NAMALWA (cell line): ENCODE measurements around the gene OLFM1.
"Not testable (repeated sequence)": the region's sequence is repeated elsewhere in the genome, so short reads cannot be mapped to it uniquely, and the experiment has no call there.

ENCODE experiments used
- DNase-seq: peaks from one replicate; pipeline ENCODE4 v3.0.0-alpha.2; 2015; ENCODE audit warnings: low spot score

Gene OLFM1

DNA sequence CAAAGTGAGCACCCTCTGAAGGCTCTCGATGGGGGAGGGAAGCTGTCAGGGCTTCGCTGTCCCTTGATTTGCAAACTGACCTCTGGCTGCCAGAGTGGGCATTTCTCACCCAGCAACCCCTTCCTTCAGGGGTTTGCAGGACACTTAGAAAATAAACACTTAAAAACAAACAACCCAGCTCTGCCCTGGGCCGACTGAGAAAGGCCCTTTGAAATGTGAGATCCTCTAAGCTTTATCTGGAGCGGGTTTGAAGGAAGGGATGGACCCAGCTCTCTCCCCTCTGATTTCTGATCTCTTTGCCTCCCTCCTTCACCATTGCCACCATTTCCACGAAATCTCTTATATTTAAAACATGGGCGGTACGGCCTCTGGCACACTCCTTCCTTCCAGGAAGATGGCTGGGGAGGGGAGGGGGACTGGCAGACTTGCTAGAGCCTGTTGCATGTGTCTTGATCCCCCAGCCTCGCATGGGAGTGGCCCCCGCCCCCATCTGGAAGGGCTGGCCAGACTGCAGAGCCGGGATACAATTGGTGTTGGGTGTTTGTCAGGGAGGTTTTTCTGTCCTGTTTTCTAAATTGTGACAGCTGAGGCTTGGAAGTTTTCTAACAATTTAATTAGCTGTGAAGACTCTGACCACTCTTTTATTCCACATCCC lies 20.2 kb downstream of the OLFM1 start:
- no peak for DNase-seq

DNA sequence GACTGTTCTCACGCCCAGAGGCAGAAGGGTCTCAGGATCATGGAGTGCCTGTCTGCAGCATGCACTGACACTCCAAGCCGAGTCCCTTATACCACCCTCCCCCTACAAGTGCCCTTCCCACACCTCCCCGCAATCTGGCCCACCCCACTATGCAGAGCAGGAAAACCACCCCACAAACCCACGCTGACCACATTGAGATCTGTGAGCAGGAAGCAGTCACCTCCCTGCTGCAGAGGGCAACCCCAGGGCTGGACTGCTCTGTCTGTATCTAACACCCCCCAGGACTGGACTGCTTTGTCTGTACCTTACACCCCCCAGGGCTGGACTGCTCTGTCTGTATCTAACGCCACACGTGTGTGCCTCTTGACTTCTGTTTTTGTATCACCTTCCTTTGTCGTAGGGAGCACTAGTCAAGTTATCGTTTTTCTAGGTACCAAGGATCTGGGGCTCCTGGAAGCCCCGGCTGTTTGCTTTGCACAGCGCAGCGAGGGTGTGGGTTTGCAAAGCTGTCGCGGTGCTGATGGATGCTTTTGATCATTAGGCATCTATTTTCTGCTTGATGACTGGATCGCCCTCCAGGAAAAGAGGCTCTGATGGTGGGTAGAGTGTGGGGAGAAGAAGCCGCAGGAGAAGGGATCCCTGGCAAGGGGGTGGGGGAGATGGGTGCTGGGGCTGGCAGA lies 21.5 kb downstream of the OLFM1 start:
- DNase-seq: no peak

DNA sequence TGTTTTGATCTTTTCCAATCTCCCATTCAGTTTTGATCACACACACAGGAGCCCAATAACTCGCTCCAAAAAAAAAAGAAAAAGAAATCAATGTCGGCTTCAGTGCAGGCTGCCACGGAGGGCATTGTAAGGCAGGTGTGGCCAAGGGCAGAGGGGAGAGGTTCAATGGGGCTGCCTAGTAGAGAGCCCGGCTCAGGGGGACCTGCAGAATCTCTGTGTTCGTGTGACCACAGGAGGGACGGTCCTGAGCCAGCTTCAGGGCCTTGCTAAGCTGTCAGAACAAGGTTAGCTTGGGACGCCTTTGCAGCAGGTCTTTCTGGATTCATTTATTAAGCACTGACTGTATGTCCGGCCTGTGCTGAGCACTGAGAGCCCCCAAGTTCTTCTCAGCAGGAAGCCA lies 22.2 kb downstream of the OLFM1 start:
- DNase-seq: no peak

DNA sequence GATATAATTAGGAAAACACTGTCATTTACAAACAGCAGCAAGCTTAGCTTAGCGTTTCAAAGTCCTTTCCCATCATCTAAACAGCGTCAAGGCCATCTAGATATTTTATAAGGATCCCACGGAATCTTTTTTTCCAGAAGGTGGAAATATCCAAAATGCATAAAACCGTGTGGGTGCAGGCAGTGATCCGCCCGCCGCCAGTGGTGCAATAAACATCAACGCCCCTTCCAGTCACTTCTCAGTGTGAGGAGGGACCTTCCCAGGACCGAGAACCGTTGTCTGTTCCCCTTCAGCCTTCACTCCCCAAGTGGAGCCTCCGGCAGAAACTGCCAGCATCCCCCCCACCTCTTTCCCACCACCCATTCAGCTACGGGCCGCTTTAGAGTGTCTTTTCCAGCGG lies 22.9 kb downstream of the OLFM1 start:
- no peak for DNase-seq

DNA sequence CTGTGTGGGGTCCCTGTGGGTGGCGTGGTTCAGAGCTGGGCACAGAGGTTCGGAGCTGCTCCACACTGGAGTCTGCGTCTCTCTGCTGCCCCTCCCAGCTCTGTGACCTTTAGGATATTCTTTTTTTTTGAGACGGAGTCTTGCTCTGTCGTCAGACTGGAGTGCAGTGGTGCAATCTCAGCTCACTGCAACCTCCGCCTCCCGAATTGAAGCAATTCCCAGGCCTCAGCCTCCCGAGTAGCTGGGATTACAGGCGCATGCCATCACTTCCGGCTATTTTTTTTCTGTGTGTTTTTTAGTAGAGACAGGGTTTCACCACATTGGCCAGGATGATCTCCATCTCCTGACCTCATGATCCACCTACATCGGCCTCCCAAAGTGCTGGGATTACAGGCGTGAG lies 24.1 kb downstream of the OLFM1 start:
- DNase-seq: not testable (repeated sequence)

DNA sequence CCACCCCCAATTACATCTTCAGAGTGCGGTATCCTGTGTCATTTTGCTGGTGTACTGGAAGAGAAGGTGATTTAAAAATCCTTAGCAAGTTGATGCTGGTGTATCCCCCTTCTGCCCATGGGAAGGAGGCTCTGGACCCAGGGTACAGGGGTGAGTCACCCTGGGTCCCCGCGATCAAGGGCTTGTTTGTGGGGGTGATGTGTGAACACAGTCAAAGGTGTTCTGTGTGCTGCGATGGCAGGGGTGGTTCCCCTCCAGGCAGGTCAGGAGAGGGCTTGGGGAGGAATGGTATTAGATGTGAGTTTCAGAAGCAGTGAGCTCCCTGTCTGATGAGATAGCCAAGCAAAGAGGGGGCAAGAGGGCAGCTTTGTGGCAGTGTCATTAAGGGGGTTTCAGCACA lies 28.9 kb downstream of the OLFM1 start:
- no peak for DNase-seq

DNA sequence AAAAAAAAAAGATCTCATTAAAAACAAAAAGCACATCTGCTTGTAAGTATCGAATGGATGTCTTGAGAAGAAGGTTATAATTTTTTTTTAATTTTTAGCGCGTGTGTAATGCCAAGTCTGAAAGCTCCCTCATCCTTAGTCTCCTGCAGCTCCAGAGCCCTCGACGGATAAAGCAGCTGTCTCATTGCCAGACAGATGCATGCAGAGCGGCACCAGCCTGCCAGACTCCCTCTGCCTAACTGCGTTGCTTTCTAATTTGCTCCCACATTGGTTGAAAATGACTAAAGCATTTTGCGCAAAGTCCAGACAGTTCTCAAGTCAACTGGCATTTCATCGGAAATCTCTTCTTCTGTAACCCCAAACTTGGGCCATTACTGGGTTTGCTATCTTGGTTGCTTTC lies 29.4 kb downstream of the OLFM1 start:
- DNase-seq: no peak

DNA sequence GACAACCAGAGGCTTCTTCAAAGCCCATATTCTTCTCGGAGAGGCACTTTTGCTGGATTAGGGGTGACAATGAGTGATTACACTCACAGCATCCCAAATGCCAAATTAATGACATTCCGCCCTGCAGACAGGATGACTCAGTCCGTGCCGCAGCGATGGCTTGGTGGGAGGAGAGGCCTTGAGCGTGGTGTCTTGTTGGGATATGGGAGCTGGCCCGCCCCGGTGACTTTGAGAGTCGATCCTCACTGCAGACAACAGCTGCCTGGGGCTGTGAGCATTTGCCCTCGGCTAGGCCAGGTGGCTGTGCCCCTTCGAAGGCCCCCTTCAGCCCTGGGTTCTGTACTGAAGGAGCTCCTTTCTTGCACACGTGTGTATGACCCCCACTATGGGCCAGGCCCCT lies 29.8 kb downstream of the OLFM1 start:
- no peak for DNase-seq

DNA sequence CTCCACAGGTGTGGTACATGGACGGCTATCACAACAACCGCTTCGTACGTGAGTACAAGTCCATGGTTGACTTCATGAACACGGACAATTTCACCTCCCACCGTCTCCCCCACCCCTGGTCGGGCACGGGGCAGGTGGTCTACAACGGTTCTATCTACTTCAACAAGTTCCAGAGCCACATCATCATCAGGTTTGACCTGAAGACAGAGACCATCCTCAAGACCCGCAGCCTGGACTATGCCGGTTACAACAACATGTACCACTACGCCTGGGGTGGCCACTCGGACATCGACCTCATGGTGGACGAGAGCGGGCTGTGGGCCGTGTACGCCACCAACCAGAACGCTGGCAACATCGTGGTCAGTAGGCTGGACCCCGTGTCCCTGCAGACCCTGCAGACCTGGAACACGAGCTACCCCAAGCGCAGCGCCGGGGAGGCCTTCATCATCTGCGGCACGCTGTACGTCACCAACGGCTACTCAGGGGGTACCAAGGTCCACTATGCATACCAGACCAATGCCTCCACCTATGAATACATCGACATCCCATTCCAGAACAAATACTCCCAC lies 32.1 kb downstream of the OLFM1 start:
- no peak for DNase-seq

DNA sequence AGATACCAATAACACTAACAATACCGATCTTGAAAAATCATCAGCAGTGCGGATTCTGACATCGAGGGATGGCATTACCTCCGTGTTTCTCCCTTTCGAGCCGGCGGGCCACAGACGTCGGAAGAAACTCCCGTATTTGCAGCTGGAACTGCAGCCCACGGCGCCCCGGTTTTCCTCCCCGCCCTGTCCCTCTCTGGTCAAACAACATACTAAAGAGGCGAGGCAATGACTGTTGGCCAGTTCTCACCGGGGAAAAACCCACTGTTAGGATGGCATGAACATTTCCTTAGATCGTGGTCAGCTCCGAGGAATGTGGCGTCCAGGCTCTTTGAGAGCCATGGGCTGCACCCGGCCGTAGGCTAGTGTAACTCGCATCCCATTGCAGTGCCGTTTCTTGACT lies 32.8 kb downstream of the OLFM1 start:
- DNase-seq: no peak

DNA sequence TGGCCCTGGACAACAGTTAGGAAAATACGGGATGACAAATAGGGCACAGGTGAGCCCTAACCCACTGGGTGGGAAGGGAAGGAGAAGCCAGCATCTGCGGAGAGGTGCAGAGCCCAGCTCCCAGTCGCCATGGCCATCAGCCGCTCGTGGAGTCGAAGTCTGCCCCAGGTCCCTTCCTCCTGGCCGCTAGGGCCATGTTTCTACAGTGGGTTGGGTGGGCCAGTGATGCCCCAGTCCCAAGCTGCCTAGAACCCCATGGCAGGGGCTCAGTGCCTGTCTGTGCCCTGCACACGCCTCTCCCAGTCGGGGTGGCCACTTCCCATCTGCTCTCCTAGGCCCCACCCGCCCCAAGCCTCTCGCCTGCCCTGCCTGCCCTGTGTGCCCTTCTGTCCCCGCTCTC lies 34.8 kb downstream of the OLFM1 start:
- no peak for DNase-seq

DNA sequence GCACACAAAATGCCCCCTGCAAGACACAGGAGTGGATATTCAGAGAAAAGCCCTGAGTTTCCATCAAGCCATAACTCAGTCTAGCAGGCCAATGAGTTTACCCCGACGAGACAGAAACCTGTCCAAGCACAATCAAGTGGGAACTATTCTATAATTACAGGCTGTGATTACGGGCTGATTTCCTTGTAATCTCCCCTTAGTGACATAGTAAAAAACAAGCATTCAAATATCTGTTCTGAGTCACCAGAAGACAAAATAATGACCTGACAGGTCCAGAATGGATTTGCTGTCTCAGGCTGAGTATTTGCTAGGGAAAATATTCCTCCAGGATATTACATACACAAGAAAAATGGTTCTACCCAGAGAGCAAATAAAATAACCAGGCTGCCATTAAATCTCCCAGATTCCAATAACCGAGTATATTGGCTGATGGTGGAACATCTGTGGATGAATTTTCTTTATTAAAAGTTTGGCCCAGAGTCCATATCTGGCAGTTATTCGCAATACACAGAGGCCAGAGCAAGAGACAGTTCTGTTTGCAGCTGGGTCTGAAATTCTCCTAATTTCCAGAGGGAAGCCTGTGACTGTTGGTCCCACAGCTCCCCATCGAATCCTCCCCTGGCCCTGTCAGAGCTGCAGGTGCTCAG lies 35.8 kb downstream of the OLFM1 start:
- DNase-seq: no peak

DNA sequence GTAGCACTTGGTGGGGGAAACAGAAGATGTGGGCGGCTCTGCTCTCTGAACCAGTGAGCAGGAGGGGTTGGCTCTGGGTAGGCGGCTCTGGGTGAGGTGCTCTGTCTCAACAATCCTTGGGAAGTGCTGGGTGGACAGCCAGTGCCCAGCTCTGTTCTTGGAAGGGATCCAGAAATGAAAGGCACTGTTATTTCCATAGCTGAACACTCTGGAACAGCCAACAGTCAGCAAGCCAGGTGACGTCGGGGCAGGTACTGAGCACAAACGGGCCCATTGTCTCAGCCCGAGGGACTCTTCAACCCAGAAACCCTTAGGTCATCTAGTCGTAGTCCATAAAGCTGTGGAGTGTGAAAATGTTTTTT lies 36.3 kb downstream of the OLFM1 start:
- DNase-seq: no peak

DNA sequence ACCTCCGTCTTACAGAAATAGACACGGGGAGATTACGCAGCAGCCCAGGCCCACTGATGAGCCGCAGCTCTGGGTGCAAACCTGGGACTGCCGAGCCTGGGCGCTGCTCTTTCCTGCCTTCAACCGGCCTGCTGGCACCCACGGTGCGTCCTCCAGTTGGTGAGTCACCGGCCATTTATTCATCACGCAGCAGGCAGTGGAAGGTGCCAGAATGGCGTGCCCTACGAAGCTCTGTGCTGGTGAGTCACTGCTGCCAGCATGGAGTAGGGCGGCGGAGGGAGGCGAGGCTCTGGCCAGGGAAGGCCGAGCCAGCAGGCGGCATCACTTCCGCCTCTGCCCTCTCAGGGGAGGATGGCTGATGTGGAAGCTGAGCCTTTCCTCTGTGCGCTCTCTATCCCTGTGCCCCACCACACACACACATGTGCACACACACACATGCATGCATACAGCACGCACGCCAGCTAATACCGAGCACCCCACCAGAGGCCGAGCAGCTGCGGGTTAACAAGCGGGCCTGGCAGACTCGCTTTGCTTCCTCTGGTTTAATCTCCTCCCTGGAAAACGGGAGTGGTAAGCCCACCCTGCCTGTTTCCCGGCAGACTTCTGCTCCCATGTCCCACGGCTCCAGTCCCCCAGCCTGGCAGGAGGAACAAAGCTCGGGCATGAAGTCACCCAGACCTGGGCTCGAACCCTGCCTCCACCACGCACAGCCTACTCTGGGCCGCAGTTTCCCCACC lies 39.2 kb downstream of the OLFM1 start:
- no peak for DNase-seq

DNA sequence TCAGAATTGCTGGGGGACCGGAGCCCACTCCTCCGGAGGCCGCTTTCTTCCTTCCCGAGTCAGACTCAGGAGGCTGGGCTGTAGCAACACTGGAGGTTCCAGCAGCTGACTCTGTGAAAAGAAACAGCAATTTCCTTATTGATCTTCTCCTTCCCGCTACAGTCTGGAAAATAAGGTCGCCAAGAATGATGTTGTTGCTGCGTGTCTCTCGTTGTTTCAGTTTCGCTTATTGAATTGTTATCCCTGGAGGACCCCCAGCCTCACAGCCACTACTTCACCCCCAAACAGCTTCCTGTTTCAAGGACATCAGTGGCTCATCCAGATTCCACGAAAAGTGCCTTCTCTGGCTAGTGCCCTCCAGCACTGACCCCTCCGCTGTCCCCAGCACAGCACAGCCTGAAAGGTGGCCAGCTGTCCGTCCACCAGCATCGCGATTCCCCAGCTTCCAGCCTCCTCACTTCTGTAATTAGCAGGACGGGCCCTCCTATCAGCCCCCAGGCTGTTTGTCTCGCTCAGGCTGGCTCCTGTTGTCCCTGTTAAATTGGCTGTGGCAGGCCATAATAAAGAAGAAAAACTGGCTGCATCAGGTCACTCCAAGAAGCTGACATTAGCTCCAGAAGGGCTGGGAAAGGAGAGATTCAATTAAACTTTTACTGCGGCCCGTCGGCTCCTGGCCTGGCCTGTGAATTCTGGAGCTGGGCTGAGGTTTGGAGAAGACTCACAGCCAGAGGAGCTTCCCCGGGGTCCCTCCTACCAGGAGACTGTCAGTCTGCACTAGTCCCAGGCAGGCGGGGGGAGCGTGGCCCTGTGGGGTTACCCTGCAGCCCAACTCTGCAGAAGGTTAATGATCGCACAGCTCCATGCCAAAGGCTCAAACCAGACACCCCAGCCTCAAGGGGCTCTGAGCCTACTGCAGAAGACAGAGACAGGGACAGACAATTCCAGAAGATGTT lies 40.5 kb downstream of the OLFM1 start:
- no peak for DNase-seq

DNA sequence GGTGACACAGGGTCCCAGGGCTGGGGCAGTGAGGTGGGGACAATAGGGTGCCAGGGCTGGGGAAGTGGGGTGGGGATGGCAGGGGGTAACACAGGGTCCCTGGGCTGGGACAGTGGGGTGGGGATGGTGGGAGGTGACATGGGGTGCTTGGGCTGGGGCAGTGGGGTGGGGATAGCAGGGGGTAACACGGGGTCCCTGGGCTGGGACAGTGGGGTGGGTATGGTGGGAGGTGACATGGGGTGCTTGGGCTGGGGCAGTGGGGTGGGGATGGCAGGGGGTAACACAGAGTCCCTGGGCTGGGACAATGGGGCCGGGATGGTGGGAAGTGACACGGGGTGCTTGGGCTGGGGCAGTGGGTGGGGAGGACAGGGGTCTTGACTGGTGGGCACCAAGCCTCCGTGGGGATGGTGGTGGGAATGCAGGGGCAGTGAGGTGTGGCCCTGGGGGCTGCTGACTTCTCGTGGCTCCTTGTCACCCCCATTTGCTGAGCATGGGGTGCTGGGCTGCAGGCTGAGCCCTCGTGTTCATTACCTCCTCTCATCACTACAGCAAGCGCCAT lies 41.7 kb downstream of the OLFM1 start:
- DNase-seq: no peak

DNA sequence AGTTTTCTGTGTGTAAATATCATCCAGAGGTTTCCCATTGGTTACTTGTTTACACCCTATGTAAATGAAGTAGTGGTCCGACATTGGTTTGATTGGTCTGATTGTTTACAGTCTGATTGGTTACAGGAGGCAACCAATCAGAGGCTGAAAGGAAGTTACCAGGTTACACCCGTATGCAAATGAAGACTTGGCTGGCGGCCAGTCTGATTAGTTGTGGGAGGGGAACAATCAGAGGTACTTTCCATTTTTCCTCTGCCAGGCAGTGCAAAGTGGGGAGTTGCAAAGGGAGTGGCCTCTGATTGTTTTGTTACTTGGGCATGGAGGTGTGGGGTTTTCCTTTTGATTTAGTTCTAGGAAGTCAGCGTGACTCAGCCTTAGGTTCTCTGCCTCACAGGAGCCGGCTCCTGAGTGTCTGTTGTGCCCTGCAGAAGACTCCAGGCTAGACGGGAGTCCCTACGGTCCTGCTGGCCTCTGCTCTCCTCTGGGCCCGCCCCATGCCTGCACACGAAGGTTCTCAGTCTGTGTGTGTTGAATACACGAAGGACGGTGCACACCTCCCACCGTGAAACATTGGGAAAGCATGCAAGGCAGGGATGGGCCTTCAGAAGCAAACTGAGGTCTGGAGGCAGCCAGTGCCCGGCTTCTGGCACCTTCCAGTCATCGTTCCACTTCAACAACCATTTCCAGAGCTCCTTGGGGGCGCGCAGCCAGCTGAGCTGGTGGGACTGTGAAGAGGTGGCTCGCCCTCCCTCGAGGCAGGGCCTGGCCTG lies 42.9 kb downstream of the OLFM1 start:
- DNase-seq: peak; percentile 56

DNA sequence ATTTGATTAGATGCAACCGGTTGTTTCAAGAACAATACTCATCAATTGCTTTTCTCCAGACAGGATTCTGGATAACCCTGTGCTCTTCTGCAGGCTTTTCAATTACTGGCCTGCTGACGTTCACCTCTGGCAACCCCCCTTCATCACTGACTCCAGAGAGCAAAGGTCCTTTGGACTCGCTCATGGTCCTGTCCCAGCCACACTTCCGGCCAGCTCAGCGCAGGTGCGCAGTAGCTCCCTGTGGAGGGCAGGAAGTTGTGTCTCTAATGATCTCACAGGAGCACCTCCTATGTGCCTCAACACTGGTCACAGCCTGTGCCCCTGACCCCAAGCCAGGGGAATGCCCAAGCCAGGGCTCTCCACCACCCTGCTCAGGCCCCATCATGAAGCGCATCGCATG lies 44.0 kb downstream of the OLFM1 start:
- no peak for DNase-seq

DNA sequence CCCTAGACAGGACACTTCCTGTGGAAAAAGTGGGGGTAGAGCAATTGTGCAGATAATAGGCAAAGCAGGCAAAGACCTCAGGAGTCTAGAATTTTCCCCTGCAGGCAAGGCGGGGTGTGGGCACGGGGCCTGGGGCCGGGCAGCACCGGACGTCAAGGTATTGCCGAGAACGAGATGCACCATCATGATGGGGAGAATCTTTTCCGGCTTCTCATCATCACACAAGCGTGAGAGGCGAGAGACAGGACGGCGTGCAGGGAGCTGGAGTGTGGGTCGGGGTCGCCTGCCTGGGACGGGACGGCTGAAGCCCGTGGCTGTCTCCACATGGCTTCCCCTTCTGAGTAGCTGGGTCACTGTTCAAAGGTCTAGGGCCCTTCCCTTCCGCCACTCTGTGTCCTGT lies 44.5 kb downstream of the OLFM1 start:
- no peak for DNase-seq

DNA sequence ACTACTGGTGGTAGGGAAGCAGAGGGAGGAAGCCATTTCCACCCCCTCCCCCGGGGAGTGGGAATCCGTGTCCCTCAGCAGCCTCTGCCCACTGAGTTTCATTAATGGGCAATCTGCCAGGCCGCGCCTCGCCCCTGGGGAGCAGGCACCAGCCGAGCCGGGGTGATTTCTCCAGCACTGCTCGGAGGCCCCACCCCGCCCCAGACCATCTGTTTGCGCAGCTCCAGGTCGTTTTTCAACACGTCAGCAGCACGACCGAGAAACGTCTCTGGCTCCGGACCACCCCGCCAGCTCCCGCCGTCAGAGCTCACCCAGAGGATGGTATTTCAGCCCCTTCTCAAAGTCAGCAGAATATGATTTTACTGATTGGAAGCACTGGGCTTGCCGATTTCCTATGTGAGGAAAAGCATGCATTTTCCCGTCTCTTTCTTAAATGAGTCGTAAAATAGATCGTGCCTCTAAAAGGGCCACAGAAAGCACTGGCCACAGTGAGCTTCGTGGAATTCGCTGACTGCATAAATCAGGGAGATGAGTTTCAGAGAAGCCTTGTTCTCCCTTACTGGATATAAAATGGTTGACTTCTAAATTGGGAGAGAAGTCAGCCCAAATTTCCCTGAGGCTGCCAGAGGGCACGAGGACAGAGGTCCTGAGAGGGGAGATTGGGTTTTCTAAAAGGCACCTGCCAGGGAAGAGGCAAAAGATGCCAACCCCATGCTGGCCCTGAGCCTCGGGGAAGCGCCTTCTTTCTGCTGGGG lies 47.0 kb downstream of the OLFM1 start:
- DNase-seq: no peak
